HEK293T (cell line): Measurements from ENCODE around the gene STARD3NL.

Source experiments
- BHLHE40 ChIP-seq: fragments of 450-650 bp; IDR thresholded peaks from 2 replicates; pipeline ENCODE4 v1.6.1; 2016; ENCODE audit warnings: mild to moderate bottlenecking, moderate library complexity, borderline replicate concordance
- FOXA1 ChIP-seq: fragments of 450-650 bp; IDR thresholded peaks from 2 replicates; pipeline ENCODE4 v1.6.1; 2016; ENCODE audit warnings: mild to moderate bottlenecking
- HDGF ChIP-seq: fragments of 450-650 bp; IDR thresholded peaks from 2 replicates; pipeline ENCODE4 v1.6.1; 2017; ENCODE audit warnings: antibody characterized with exemption, borderline replicate concordance
- LEF1 ChIP-seq: fragments of 450-650 bp; IDR thresholded peaks from 2 replicates; pipeline ENCODE4 v1.6.1; 2017; ENCODE audit warnings: mild to moderate bottlenecking, borderline replicate concordance

DNA sequence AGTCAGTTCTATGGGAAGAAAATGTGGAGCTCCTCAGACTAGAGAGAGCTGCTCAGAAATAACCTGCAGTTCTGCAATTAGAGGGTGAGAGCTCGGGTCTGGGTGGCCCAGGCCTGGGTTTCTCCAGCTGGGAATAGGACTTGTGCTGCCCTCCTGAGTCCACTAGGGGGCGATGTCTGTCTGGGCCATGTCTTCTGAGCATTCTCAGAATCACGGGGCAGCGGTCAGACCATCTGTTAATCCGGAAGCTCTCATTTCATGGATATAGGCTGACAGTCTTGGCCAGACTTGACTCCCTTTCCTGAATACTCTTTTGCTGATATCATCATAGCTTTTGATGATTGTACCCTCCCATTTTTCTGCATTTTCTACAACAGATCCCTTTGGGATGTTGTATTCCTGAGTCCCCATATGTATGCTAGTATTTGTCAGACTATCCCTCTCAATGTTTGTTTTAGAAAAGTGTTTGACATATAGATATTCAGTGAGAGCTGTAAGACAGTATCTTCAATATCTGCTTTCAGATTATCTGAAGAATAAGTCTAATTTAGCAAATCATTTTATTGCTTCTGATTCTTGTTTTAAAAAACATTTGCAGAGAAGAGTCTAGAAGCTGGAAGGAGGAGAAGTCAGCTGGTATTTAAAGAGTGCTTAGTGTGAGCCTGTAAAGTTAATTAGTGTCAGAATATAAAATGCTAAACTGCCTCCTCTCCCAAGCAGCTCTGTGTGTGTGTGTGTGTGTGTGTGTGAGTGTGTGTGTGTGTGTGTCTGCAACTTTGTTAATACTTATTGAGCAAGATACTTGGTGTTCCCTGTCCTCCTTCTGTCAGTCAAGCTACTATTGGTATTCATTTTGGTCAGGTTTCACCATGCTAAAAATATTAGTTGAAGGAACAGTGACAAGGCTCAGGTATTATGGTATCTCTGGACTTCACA lies 38.0 kb downstream of the STARD3NL start:
- no peak for TF ChIP-seq LEF1
- no peak for TF ChIP-seq HDGF
- TF ChIP-seq BHLHE40: no peak
- no peak for TF ChIP-seq FOXA1
